MCF 10A (cell line): ENCODE measurements around the gene TMEM62. TPM values are rescaled to one million over a fixed set of nuclear protein-coding genes. Genes with fewer than 3 reads are reported as not detected.

Experiments
- Bru-seq: library from RNA; stranded (reverse); fragments of 400-500 nt; gene quantifications from one replicate; lab custom pipeline; 2021; lab: Mats Ljungman, UMichigan
- BruChase-seq, 2 experiments: library from RNA; stranded (reverse); fragments of 400-500 nt; gene quantifications; one replicate each; lab custom pipeline; 2021; lab: Mats Ljungman, UMichigan
- BruUV-seq: library from RNA; stranded (reverse); fragments of 400-500 nt; replicated peaks from 2 replicates; lab custom pipeline; 2021; lab: Mats Ljungman, UMichigan
- CTCF ChIA-PET: fragments of 300-600 bp; sonication (Branson Sonifier 250); formaldehyde crosslinking; extraction: SDS; loops from one replicate; lab custom pipeline; 2021; ENCODE audit warnings: antibody characterized with exemption, inconsistent platforms; lab: Yijun Ruan, JAX
- POLR2A ChIA-PET: fragments of 300-600, 350-650 bp; sonication (Branson Sonifier 250); formaldehyde crosslinking; extraction: SDS; loops from one replicate; lab custom pipeline; 2020; ENCODE audit warnings: antibody characterized with exemption, inconsistent platforms; lab: Yijun Ruan, JAX
- DNase-seq: peaks from one replicate; pipeline ENCODE4 v3.0.0-alpha.2; 2018; ENCODE audit not compliant: unreplicated experiment
- H3K27ac Mint-ChIP-seq: one replicate; pipeline ENCODE4 v1.8.0; 2022; ENCODE audit warnings: mild to moderate bottlenecking, low read depth, mixed read lengths; ENCODE audit not compliant: unreplicated experiment
- H3K27me3 Mint-ChIP-seq: one replicate; pipeline ENCODE4 v1.8.0; 2022; ENCODE audit warnings: mixed read lengths; ENCODE audit not compliant: insufficient read depth, unreplicated experiment
- H3K36me3 Mint-ChIP-seq: one replicate; pipeline ENCODE4 v1.8.0; 2022; ENCODE audit warnings: mild to moderate bottlenecking, moderate library complexity, mixed read lengths; ENCODE audit not compliant: insufficient read depth, unreplicated experiment
- H3K4me1 Mint-ChIP-seq: one replicate; pipeline ENCODE4 v1.8.0; 2022; ENCODE audit warnings: mixed read lengths; ENCODE audit not compliant: insufficient read depth, unreplicated experiment
- H3K4me3 Mint-ChIP-seq: one replicate; pipeline ENCODE4 v1.8.0; 2022; ENCODE audit warnings: mild to moderate bottlenecking, moderate library complexity, mixed read lengths; ENCODE audit not compliant: unreplicated experiment
- H3K9me3 Mint-ChIP-seq: one replicate; pipeline ENCODE4 v1.8.0; 2022; ENCODE audit warnings: mixed read lengths; ENCODE audit not compliant: unreplicated experiment
- intact Hi-C: fragments of 100-400 bp; cut with micrococcal nuclease; formaldehyde crosslinking; loops from 2 replicates; pipeline ENCODE4 v1.14.1; 2022
- long read RNA-seq: library from polyadenylated mRNA; stranded (forward); transcript quantifications from one replicate; pipeline ENCODE4 v2.0.0, GENCODE V29; 2022
- total RNA-seq: library from RNA; stranded (reverse); gene quantifications from 2 replicates; pipeline ENCODE4 v1.2.3, GENCODE V29; 2022
- TF ChIP-seq, protein P1 (sequence below): fragments of 200-600 bp; IDR thresholded peaks from one replicate; pipeline ENCODE4 v1.8.0; 2022; ENCODE audit warnings: antibody characterized with exemption, mild to moderate bottlenecking; ENCODE audit not compliant: unreplicated experiment

TMEM62 gene
- total RNA-seq: 16.3 and 16.9 TPM in 2 replicates
- percentile 71 among the genes with signal in this experiment for Bru-seq, nascent RNA
- BruChase-seq, experiment 1, labeled RNA remaining after a 6-hour chase: percentile 61 among the genes with signal in this experiment
- percentile 66 among the genes with signal in this experiment for BruChase-seq, experiment 2, labeled RNA remaining after a 2-hour chase
- long read RNA-seq, transcript TMEM62-201 (14 exons, 2,771 nt): major isoform, 22 of 34 reads
- long read RNA-seq, partial matches to known transcripts: 4 of 34 reads
- long read RNA-seq, other reads (novel, unspliced or antisense): 8 of 34 reads

DNA sequence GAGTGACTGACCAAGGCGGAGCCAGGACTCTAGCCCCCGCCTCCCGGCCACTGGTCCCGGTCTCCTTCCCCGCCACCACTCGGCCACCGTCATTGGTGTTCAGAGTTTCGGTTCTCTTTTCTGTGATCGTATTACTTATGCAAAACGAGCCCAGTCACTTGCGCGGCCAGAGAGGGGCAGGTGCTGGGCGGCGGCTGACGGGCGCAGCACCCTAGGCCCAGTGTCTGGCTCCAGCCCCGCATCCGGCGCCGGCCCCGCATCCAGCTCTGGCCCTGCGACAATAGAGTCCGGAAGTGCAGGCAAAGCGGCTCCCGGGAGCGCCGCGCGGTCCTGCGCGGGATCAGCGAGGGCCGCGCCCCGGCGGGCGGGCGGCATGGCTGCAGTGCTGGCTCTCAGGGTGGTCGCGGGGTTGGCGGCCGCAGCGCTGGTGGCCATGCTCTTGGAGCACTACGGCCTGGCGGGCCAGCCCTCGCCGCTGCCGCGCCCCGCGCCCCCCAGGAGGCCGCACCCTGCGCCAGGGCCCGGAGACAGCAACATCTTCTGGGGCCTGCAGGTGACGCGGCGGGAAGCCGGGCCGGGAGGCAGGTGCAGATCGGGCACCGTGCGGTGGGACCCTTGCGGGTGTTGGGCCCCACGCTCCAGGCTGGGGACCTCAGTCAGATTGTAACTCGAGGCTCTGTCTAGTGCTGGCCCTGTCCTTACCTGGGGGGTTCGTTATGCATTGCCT, at the start of gene TMEM62:
TSS of gene TMEM62 (plus strand) at position 157 of the 727 bp plus-strand sequence. CDS start at position 374, 217 bp downstream.
- TF ChIP-seq, protein P1, sequence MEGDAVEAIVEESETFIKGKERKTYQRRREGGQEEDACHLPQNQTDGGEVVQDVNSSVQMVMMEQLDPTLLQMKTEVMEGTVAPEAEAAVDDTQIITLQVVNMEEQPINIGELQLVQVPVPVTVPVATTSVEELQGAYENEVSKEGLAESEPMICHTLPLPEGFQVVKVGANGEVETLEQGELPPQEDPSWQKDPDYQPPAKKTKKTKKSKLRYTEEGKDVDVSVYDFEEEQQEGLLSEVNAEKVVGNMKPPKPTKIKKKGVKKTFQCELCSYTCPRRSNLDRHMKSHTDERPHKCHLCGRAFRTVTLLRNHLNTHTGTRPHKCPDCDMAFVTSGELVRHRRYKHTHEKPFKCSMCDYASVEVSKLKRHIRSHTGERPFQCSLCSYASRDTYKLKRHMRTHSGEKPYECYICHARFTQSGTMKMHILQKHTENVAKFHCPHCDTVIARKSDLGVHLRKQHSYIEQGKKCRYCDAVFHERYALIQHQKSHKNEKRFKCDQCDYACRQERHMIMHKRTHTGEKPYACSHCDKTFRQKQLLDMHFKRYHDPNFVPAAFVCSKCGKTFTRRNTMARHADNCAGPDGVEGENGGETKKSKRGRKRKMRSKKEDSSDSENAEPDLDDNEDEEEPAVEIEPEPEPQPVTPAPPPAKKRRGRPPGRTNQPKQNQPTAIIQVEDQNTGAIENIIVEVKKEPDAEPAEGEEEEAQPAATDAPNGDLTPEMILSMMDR: no peak
- ChIA-PET CTCF (interaction anchor here (1.0 kb wide), 1 partner anchor 152 kb away, joined by 3 read pairs; no protein-coding TSS in a partner anchor), POLR2A (interaction anchor here (0.7 to 4.2 kb wide), 21 partner anchors 11 to 198 kb away, joined by 3 to 58 read pairs (median 4); partner anchors contain the start of genes CCNDBP1 and UBR1)
- Mint-ChIP-seq H3K27ac (peak within 1 kb of the TSS; percentile 82), H3K27me3 (no peaks in the 10 kb centered on the region), H3K4me3 (peak within 1 kb of the TSS; percentile 77), H3K9me3 (peaks cover 12% of the 10 kb centered on the region), H3K4me1 (peaks cover 10% of the 10 kb centered on the region), H3K36me3 (peaks cover 6% of the 10 kb centered on the region)
- DNase-seq: peak; percentile 87
- intact Hi-C loops: loop anchor here (10.0 kb wide), 1 partner anchor 51 kb away; the partner anchor contains the start of gene CCNDBP1
- no TSS peak for BruUV-seq

DNA sequence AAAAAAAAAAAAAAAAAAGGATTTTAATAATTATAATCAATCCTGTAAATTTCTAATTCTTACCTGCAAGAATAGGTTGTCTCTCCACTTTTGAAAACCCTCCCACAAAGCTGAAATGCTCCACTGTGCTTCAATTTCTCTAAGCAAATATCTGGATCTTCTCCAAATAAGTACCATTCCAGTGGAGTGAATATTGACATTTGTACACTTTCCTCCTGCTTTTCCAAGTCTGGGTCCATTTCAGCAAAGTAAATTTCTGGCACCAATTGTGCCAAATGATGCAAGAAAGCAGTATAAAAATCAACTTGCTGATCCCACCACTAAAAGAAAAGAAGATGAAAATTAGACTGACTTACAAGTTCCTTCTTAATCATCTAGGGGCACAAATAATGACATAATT, 47.5 kb upstream of the TMEM62 start:
- Mint-ChIP-seq H3K4me1 (peaks cover 12% of the 10 kb centered on the region), H3K4me3 (no peak overlapping the region), H3K9me3 (no peaks in the 10 kb centered on the region), H3K27me3 (no peaks in the 10 kb centered on the region), H3K27ac (no peak overlapping the region), H3K36me3 (peaks cover 44% of the 10 kb centered on the region)
- ChIA-PET CTCF (interaction anchor here (1.0 kb wide), 1 partner anchor 200 kb away, joined by 3 read pairs; no protein-coding TSS in a partner anchor), POLR2A (no interaction called here)
- no TSS peak for BruUV-seq
- TF ChIP-seq, protein P1: no peak
- intact Hi-C loops: no loop called here
- no peak for DNase-seq

DNA sequence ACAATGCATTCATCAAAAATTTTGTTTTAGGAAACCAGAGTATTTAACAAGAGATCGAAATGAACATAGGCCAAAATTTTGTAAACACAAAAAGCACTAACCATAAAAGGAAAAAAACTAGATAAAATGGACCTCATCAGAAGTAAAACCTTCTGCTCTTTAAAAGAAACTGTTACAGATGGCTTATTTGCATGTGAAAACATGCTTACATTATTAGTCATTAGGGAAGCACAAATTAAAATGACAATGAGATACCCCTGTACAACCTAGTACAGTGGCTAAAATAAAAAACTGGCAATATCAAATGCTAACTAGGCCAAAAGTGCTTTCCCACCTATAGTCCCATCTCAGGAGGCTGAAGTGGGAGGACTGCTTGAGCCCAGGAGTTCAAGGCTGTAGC, 46.8 kb upstream of the TMEM62 start:
- Mint-ChIP-seq H3K4me3 (no peak overlapping the region), H3K27ac (no peak overlapping the region), H3K27me3 (no peaks in the 10 kb centered on the region), H3K36me3 (peaks cover 38% of the 10 kb centered on the region), H3K4me1 (peaks cover 12% of the 10 kb centered on the region), H3K9me3 (no peaks in the 10 kb centered on the region)
- intact Hi-C loops: no loop called here
- POLR2A ChIA-PET: no interaction called here
- DNase-seq: no peak
- CTCF ChIA-PET: interaction anchor here (1.0 to 1.1 kb wide), 2 partner anchors 11 to 199 kb away, joined by 3 read pairs; no protein-coding TSS in a partner anchor
- no TSS peak for BruUV-seq
- TF ChIP-seq, protein P1: no peak

DNA sequence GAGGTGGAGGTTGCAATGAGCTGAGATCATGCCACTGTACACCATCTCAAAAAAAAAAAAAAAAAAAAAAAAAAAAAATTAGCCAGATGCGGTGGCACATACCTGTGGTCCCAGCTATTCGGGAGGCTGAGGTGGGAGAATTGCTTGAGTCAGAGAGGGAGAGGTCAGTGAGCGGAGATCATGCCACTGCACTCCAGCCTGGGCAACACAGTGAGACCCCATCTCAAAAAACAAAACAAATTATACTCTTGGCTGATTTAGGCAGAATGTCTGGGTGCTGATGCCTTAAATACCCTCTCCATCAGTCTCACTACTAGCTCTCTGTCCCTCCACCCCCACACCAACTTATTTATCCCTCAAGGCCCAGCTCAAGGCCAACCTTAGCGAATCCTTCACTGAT, 41.5 kb upstream of the TMEM62 start:
- H3K27me3 Mint-ChIP-seq: no peaks in the 10 kb centered on the region
- H3K9me3 Mint-ChIP-seq: no peaks in the 10 kb centered on the region
- DNase-seq: no peak
- peaks cover 17% of the 10 kb centered on the region for H3K4me1 Mint-ChIP-seq
- intact Hi-C loops: no loop called here
- H3K27ac Mint-ChIP-seq: no peak overlapping the region
- no peak overlapping the region for H3K4me3 Mint-ChIP-seq
- CTCF ChIA-PET: no interaction called here
- TF ChIP-seq, protein P1: no peak
- no TSS peak for BruUV-seq
- POLR2A ChIA-PET: interaction anchor here (0.5 to 1.0 kb wide), 2 partner anchors 12 to 1119 kb away, joined by 4 to 6 read pairs; partner anchors contain the start of gene EHD4
- H3K36me3 Mint-ChIP-seq: peaks cover 27% of the 10 kb centered on the region
